Vagina (tissue), 2 donors: ENCODE measurements around the gene RPL36AL. TPM values are rescaled to one million over a fixed set of nuclear protein-coding genes. Genes with fewer than 3 reads are reported as not detected.

ENCODE experiments used
- DNase-seq, 2 donors: peaks; one replicate each; pipeline ENCODE4 v3.0.0-alpha.2; 2017; ENCODE audit errors: extremely low spot score in 2 of 2
- H3K27ac ChIP-seq: fragments of 200-600 bp; sonication (generic); one replicate; pipeline ENCODE4 v1.5.1; 2019
- H3K27me3 ChIP-seq: fragments of 200-600 bp; sonication (generic); one replicate; pipeline ENCODE4 v1.5.1; 2019
- H3K36me3 ChIP-seq, 2 donors: fragments of 200-600 bp; sonication (generic); one replicate each; pipeline ENCODE4 v1.5.1; 2017 to 2019
- H3K4me1 ChIP-seq: fragments of 200-600 bp; sonication (generic); one replicate; pipeline ENCODE4 v1.5.1; 2019
- H3K4me3 ChIP-seq, 2 donors: fragments of 200-600 bp; sonication (generic); 1 replicate in 1 of 2; 2 replicates in 1 of 2; pipeline ENCODE4 v1.5.1; 2016 to 2019
- H3K9me3 ChIP-seq: fragments of 200-600 bp; sonication (generic); one replicate; pipeline ENCODE4 v1.5.1; 2019
- CTCF ChIP-seq, 3 experiments: fragments of 450-650 bp in 2 of 3; fragments of 200-600 bp in 1 of 3; sonication (generic) in 1 of 3; IDR thresholded peaks; one replicate each; pipeline ENCODE4 v1.5.1; 2017 to 2019; ENCODE audit warnings: antibody characterized with exemption in 3 of 3, mild to moderate bottlenecking in 2 of 3, moderate library complexity in 2 of 3
- POLR2A ChIP-seq, 2 donors: fragments of 450-650 bp; IDR thresholded peaks; one replicate each; pipeline ENCODE4 v1.6.1; 2017; ENCODE audit warnings: antibody characterized with exemption in 2 of 2, mild to moderate bottlenecking in 2 of 2, moderate library complexity in 2 of 2
- POLR2AphosphoS5 ChIP-seq, 2 donors: sonication (generic); formaldehyde crosslinking; IDR thresholded peaks; one replicate each; pipeline ENCODE4 v1.9.0; 2017; ENCODE audit warnings: antibody characterized with exemption in 2 of 2, mild to moderate bottlenecking in 2 of 2, low read depth in 1 of 2; ENCODE audit not compliant: insufficient read depth in 1 of 2
- intact Hi-C: fragments of 100-400 bp; cut with DNase I; formaldehyde crosslinking; loops from one replicate; pipeline ENCODE4 v1.15.1; 2023
- total RNA-seq: library from RNA; depleted of rRNA; stranded (reverse); fragments of >200 nt; gene quantifications from one replicate; pipeline ENCODE4 v1.2.3, GENCODE V29; 2016

RPL36AL gene
- total RNA-seq, 1 donor from 2014 or later, result 208 TPM

GRCh38 chr14:49583629-49584028, 36.8 kb downstream of the RPL36AL start:
- Histone ChIP-seq H3K9me3 (no peaks in the 10 kb centered on the region), H3K27ac (no peak overlapping the region), H3K27me3 (no peaks in the 10 kb centered on the region), H3K36me3 (peaks cover 0 to 27% of the 10 kb centered on the region in 2 donors), H3K4me3 (no peak overlapping the region), H3K4me1 (peaks cover 36% of the 10 kb centered on the region)
- intact Hi-C loops, result no loop called here
- DNase-seq, result no peak
- TF ChIP-seq POLR2A (IDR thresholded peaks at IDR 0.05), result no peak
- TF ChIP-seq POLR2AphosphoS5 (IDR thresholded peaks at IDR 0.05; ENCODE audit: insufficient read depth in 1 of 2, low read depth in 1 of 2), result no peak
- TF ChIP-seq CTCF (IDR thresholded peaks at IDR 0.05), result no peak

- no peaks in the 10 kb centered on the region for H3K9me3 ChIP-seq
- peaks cover 0 to 27% of the 10 kb centered on the region in 2 donors for H3K36me3 ChIP-seq
- DNase-seq, result no peak
- H3K27me3 ChIP-seq, result no peaks in the 10 kb centered on the region
- H3K4me3 ChIP-seq, result no peak overlapping the region
- intact Hi-C loops, result no loop called here
- peaks cover 36% of the 10 kb centered on the region for H3K4me1 ChIP-seq
- H3K27ac ChIP-seq, result no peak overlapping the region
- no peak for TF ChIP-seq POLR2A (IDR thresholded peaks at IDR 0.05)
- TF ChIP-seq POLR2AphosphoS5 (IDR thresholded peaks at IDR 0.05; ENCODE audit: insufficient read depth in 1 of 2, low read depth in 1 of 2), result no peak
- TF ChIP-seq CTCF (IDR thresholded peaks at IDR 0.05), result no peak
Observed at GRCh38 chr14:49582113-49582977, 38.1 kb downstream of the RPL36AL start.

GRCh38 chr14:49581209-49582112, 39.0 kb downstream of the RPL36AL start:
- Histone ChIP-seq H3K27ac (no peak overlapping the region), H3K9me3 (no peaks in the 10 kb centered on the region), H3K27me3 (no peaks in the 10 kb centered on the region), H3K4me1 (peaks cover 36% of the 10 kb centered on the region), H3K4me3 (no peak overlapping the region), H3K36me3 (peaks cover 0 to 35% of the 10 kb centered on the region in 2 donors)
- no peak for DNase-seq
- intact Hi-C loops, result no loop called here
- TF ChIP-seq CTCF (IDR thresholded peaks at IDR 0.05) (no peak), POLR2A (IDR thresholded peaks at IDR 0.05) (no peak), POLR2AphosphoS5 (IDR thresholded peaks at IDR 0.05; ENCODE audit: insufficient read depth in 1 of 2, low read depth in 1 of 2) (no peak)

GRCh38 chr14:49579841-49580240, 40.6 kb downstream of the RPL36AL start:
- peaks cover 0 to 41% of the 10 kb centered on the region in 2 donors for H3K36me3 ChIP-seq
- H3K9me3 ChIP-seq, result no peaks in the 10 kb centered on the region
- H3K4me1 ChIP-seq, result peaks cover 30% of the 10 kb centered on the region
- intact Hi-C loops, result no loop called here
- no peak for DNase-seq
- H3K4me3 ChIP-seq, result no peak overlapping the region
- no peak overlapping the region for H3K27ac ChIP-seq
- TF ChIP-seq CTCF (IDR thresholded peaks at IDR 0.05) (no peak), POLR2A (IDR thresholded peaks at IDR 0.05) (no peak), POLR2AphosphoS5 (IDR thresholded peaks at IDR 0.05; ENCODE audit: insufficient read depth in 1 of 2, low read depth in 1 of 2) (no peak)
- no peaks in the 10 kb centered on the region for H3K27me3 ChIP-seq
